Effector CD4-positive, alpha-beta T cell (primary cell): ENCODE results near the gene FBXL4.

Experiments used
- DNase-seq: peaks from one replicate; pipeline ENCODE4 v3.0.0-alpha.2; 2020

The FBXL4 gene

GRCh38 chr6:98824162-98824901 is 123.4 kb downstream of the FBXL4 start:
- DNase-seq, result no peak

DNA sequence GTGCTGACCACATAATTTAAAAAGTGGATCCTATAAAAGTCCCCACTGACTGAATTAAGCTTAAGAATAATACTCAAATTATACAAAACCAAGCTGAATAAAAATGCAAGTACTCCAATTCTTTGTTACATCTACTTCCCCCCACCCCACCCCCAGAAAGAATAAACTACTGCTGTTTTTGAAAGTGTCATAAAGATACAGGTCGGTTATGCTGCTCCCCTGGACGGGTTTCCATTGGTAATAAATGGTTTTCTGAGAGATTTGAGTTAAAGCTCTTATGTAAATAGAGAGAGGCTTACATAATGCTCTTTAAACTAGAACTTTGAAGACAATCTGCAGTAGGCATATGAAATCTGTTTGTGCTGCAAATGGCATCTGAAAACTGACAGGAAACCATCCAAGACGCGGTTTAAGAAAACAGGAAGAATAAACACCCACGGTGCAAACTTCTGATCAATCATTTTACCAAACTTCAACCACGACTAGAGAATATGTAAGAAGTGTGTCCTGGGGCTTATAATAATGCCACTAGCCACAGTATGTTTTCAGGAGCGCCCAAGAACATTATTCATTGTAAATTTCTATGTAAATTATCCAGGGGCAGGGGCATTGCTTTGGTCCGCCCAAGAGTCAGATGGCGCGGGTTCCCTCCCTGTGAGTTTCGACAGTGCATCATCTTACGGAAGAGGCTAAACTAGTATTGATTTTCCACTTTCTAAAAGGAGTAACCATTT is 124.2 kb downstream of the FBXL4 start:
- DNase-seq, result no peak

DNA sequence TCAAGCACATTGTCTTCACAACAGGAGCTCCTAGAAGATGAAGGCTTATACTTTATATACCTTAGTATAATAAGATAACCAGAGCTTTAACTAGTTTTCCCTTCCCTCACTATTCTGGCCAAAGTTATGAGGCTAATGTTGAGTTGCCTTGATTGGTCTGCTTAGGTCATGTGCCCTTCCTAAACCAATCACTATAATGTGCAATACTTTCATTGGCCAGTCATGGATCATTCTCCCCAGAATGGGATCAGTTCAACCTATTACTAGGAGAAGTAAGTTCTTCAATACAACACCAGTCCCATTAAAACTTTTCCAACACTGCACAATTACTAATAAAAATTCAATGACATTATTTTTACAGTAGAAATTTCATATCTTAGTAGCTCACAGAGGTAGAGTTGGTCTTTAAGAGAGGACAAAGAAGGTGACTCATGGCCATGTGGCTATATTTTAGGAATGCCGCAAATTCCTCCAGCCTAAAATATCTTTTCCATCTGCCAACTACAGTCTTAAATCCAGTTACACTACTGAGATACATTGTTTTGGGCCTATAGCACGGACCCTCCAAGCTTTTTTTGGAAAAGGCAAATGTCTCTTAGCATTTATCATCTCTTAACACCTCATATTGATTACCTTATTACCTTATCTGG is 125.9 kb downstream of the FBXL4 start:
- DNase-seq, result no peak
